CD14-positive monocyte (primary cell): ENCODE results near the gene PHF5A. TPM values are rescaled to one million over a fixed set of nuclear protein-coding genes. Genes with fewer than 3 reads are reported as not detected.

Experiments
- DNase-seq, 3 donors: peaks; one replicate each; pipeline ENCODE4 v3.0.0-alpha.2; 2011 to 2022
- H2AFZ ChIP-seq: 2 replicates; pipeline ENCODE4 v1.6.0; 2012; ENCODE audit warnings: mild to moderate bottlenecking, low read depth, low read length, inconsistent platforms; ENCODE audit not compliant: insufficient read depth, poor library complexity, severe bottlenecking
- H3K27ac ChIP-seq, 2 donors: 1 replicate in 1 of 2; 2 replicates in 1 of 2; pipeline ENCODE4 v1.5.1; 2012 to 2013; ENCODE audit warnings: low read length in 2 of 2, control low read depth in 1 of 2, inconsistent platforms in 1 of 2, low read depth in 1 of 2, mild to moderate bottlenecking in 1 of 2
- H3K27me3 ChIP-seq, 2 donors: one replicate each; pipeline versions ENCODE4 v1.6.0 to v1.6.1; 2011 to 2013; ENCODE audit warnings: low read length in 2 of 2; ENCODE audit not compliant: control insufficient read depth in 2 of 2, insufficient read depth in 2 of 2
- H3K36me3 ChIP-seq, 2 donors: replicated peaks in 1 of 2; 1 replicate in 1 of 2; 2 replicates in 1 of 2; pipeline versions ENCODE4 v1.5.1 to v1.6.1; 2012 to 2013; ENCODE audit warnings: low read length in 2 of 2, control low read depth in 1 of 2, inconsistent platforms in 1 of 2, mild to moderate bottlenecking in 1 of 2; ENCODE audit not compliant: insufficient read depth in 2 of 2, control insufficient read depth in 1 of 2
- H3K4me1 ChIP-seq, 2 donors: 1 replicate in 1 of 2; 2 replicates in 1 of 2; pipeline versions ENCODE4 v1.5.1 to v1.6.1; 2012 to 2013; ENCODE audit warnings: low read length in 2 of 2, control low read depth in 1 of 2, inconsistent platforms in 1 of 2, mild to moderate bottlenecking in 1 of 2, moderate library complexity in 1 of 2; ENCODE audit not compliant: insufficient read depth in 2 of 2, control insufficient read depth in 1 of 2
- H3K4me2 ChIP-seq: replicated peaks from 2 replicates; pipeline ENCODE3; 2012; ENCODE audit warnings: low read length, moderate library complexity, mild to moderate bottlenecking; ENCODE audit not compliant: poor library complexity, severe bottlenecking; ENCODE audit errors: extremely low read depth
- H3K4me3 ChIP-seq, 3 experiments: fragments of 200-600 bp in 1 of 3; sonication (generic) in 1 of 3; replicated peaks in 1 of 3; 1 replicate in 2 of 3; 2 replicates in 1 of 3; pipeline ENCODE4 v1.5.1; 2011 to 2013; ENCODE audit warnings: low read length in 3 of 3, mild to moderate bottlenecking in 3 of 3, control low read depth in 2 of 3, low read depth in 2 of 3, inconsistent platforms in 1 of 3, moderate library complexity in 1 of 3
- H3K79me2 ChIP-seq: 2 replicates; pipeline ENCODE4 v1.6.0; 2012; ENCODE audit warnings: mild to moderate bottlenecking, control low read depth, inconsistent platforms, low read length, moderate library complexity; ENCODE audit not compliant: insufficient read depth
- H3K9ac ChIP-seq: 2 replicates; pipeline ENCODE4 v1.6.0; 2017; ENCODE audit warnings: low read length, mild to moderate bottlenecking; ENCODE audit not compliant: insufficient read depth, poor library complexity, severe bottlenecking
- H3K9me3 ChIP-seq, 2 donors: replicated peaks in 1 of 2; 1 replicate in 1 of 2; 2 replicates in 1 of 2; pipeline versions ENCODE4 v1.5.1 to v1.6.1; 2012 to 2013; ENCODE audit warnings: low read length in 2 of 2, control low read depth in 1 of 2; ENCODE audit not compliant: control insufficient read depth in 1 of 2, insufficient read depth in 1 of 2
- H4K20me1 ChIP-seq: 2 replicates; pipeline ENCODE4 v1.6.0; 2012; ENCODE audit warnings: mild to moderate bottlenecking, low read length, control low read depth, moderate library complexity; ENCODE audit not compliant: insufficient read depth
- H3K27ac Mint-ChIP-seq, 7 donors: one replicate each; pipeline ENCODE4 v1.8.0; 2020; ENCODE audit warnings: mild to moderate bottlenecking in 7 of 7, mixed read lengths in 7 of 7, moderate library complexity in 6 of 7, inconsistent platforms in 2 of 7
- H3K27me3 Mint-ChIP-seq, 3 donors: one replicate each; pipeline ENCODE4 v1.8.0; 2021 to 2022; ENCODE audit warnings: low read depth in 3 of 3, mild to moderate bottlenecking in 3 of 3, mixed read lengths in 3 of 3, moderate library complexity in 3 of 3, inconsistent platforms in 1 of 3
- H3K36me3 Mint-ChIP-seq, 2 donors: one replicate each; pipeline ENCODE4 v1.8.0; 2020; ENCODE audit warnings: mixed read lengths in 2 of 2, inconsistent platforms in 1 of 2, mild to moderate bottlenecking in 1 of 2
- H3K4me1 Mint-ChIP-seq: one replicate; pipeline ENCODE4 v1.8.0; 2020; ENCODE audit warnings: mild to moderate bottlenecking, mixed read lengths
- H3K4me3 Mint-ChIP-seq, 2 donors: one replicate each; pipeline ENCODE4 v1.8.0; 2020; ENCODE audit warnings: mild to moderate bottlenecking in 2 of 2, mixed read lengths in 2 of 2, moderate library complexity in 1 of 2
- H3K9me3 Mint-ChIP-seq, 7 donors: one replicate each; pipeline ENCODE4 v1.8.0; 2020 to 2022; ENCODE audit warnings: mixed read lengths in 7 of 7, mild to moderate bottlenecking in 6 of 7, moderate library complexity in 6 of 7, inconsistent platforms in 2 of 7
- CTCF ChIP-seq: fragments of 200-600 bp; IDR thresholded peaks from one replicate; pipeline ENCODE4 v1.8.0; 2022; ENCODE audit warnings: antibody characterized with exemption, mild to moderate bottlenecking
- WGBS: methylation state at CpG from one replicate; pipeline ENCODE4 v1.1.5; 2013; ENCODE audit warnings: missing lambda C conversion rate; ENCODE audit not compliant: insufficient coverage; 5-methylcytosine and 5-hydroxymethylcytosine counted together
- intact Hi-C, 2 donors: fragments of 100-400 bp; cut with micrococcal nuclease; formaldehyde crosslinking; loops; one replicate each; pipeline versions ENCODE4 v1.15.0 to v1.15.1; 2023
- polyA plus RNA-seq, 3 donors: library from polyadenylated mRNA; depleted of rRNA in 1 of 3; unstranded in 2 of 3; stranded (reverse) in 1 of 3; fragments of 300-500 nt in 2 of 3; fragments of >200 nt in 1 of 3; fragmentation: Illumina TruSeq in 2 of 3; gene quantifications; 1 replicate in 2 of 3; 2 replicates in 1 of 3; pipeline ENCODE4 v1.2.3, GENCODE V29; 2012 to 2021

The PHF5A gene
- polyA plus RNA-seq, 3 donors = 22.0 to 31.3 (median 26.3) TPM

- no peak overlapping the region for H3K27ac Mint-ChIP-seq
Observed at GRCh38 chr22:41488076-41488475, 19.6 kb upstream of the PHF5A start.

GRCh38 chr22:41487037-41487935, 18.8 kb upstream of the PHF5A start:
- Mint-ChIP-seq H3K36me3 (peaks cover 28 to 38% of the 10 kb centered on the region in 2 donors), H3K4me1 (peaks cover 20% of the 10 kb centered on the region), H3K27ac (no peak overlapping the region), H3K4me3 (no peak overlapping the region), H3K9me3 (no peaks in the 10 kb centered on the region), H3K27me3 (no peaks in the 10 kb centered on the region)
- no peaks in the 10 kb centered on the region for H3K9me3 ChIP-seq
- H2AFZ ChIP-seq = no peak overlapping the region
- H3K4me3 ChIP-seq = no peak overlapping the region
- peaks cover 0 to 28% of the 10 kb centered on the region in 2 donors for H3K36me3 ChIP-seq
- H3K27ac ChIP-seq = no peak overlapping the region
- H3K9ac ChIP-seq = no peak overlapping the region
- H4K20me1 ChIP-seq = peaks cover 96% of the 10 kb centered on the region
- no peaks in the 10 kb centered on the region for H3K27me3 ChIP-seq
- WGBS = 89% methylated on average over 7 of the region's 8 CpGs
- no peak overlapping the region for H3K4me2 ChIP-seq
- intact Hi-C loops = no loop called here
- H3K4me1 ChIP-seq = peaks cover 5 to 7% of the 10 kb centered on the region in 2 donors
- DNase-seq = no peak
- no peak for TF ChIP-seq CTCF
- H3K79me2 ChIP-seq = peaks cover 96% of the 10 kb centered on the region

More at GRCh38 chr22:41488076-41488475, 19.6 kb upstream of the PHF5A start:
- Histone ChIP-seq H3K27ac (no peak overlapping the region), H3K9me3 (no peaks in the 10 kb centered on the region), H3K27me3 (no peaks in the 10 kb centered on the region), H3K4me3 (no peak overlapping the region), H3K4me2 (no peak overlapping the region), H3K9ac (no peak overlapping the region), H3K79me2 (peaks cover 95% of the 10 kb centered on the region), H2AFZ (no peak overlapping the region), H3K4me1 (peaks cover 0 to 3% of the 10 kb centered on the region in 2 donors), H4K20me1 (peaks cover 96% of the 10 kb centered on the region), H3K36me3 (peaks cover 0 to 28% of the 10 kb centered on the region in 2 donors)
- intact Hi-C loops = no loop called here
- WGBS = 100% methylated on average over 2 of the region's 4 CpGs
- Mint-ChIP-seq H3K4me1 (peaks cover 14% of the 10 kb centered on the region), H3K36me3 (peaks cover 28 to 41% of the 10 kb centered on the region in 2 donors), H3K9me3 (no peaks in the 10 kb centered on the region), H3K27me3 (no peaks in the 10 kb centered on the region), H3K4me3 (no peak overlapping the region)
- no peak for DNase-seq
- TF ChIP-seq CTCF = no peak
